GM12878 (cell line): Measurements from ENCODE around the gene ERC2. TPM values are rescaled to one million over a fixed set of nuclear protein-coding genes. Genes with fewer than 3 reads are reported as not detected.

Experiments used
- ATAC-seq: fragments of 200-7000 bp; cut with Tn5 transposase; 3 replicates; pipeline ENCODE4 v1.9.1; 2020; ENCODE audit warnings: mild to moderate bottlenecking, moderate library complexity
- BruUV-seq: library from RNA; stranded (reverse); fragments of 400-500 nt; replicated peaks from 2 replicates; lab custom pipeline; 2021; lab: Mats Ljungman, UMichigan
- CTCF ChIA-PET: fragments of 300-600 bp; sonication (Branson Sonifier 250); formaldehyde crosslinking; extraction: SDS; loops from one replicate; lab custom pipeline; 2021; ENCODE audit warnings: inconsistent platforms; lab: Yijun Ruan, JAX
- POLR2A ChIA-PET: fragments of 350-600 bp; formaldehyde crosslinking; extraction: SDS; loops from one replicate; lab custom pipeline; 2021; ENCODE audit warnings: inconsistent platforms; lab: Charles Lee
- RAD21 ChIA-PET: fragments of 300-600 bp; sonication (Branson Sonifier 250); formaldehyde crosslinking; loops from one replicate; lab custom pipeline; 2023; ENCODE audit warnings: antibody characterized with exemption; ENCODE audit not compliant: unreplicated experiment; lab: Charles Lee
- SMC1A ChIA-PET: fragments of 300-600 bp; sonication (Branson Sonifier 250); formaldehyde crosslinking; loops from one replicate; lab custom pipeline; 2023; ENCODE audit not compliant: unreplicated experiment, uncharacterized antibody; lab: Charles Lee
- DNase-seq: peaks from one replicate; pipeline ENCODE4 v3.0.0-alpha.2; 2011; ENCODE audit warnings: low read depth, low spot score
- FAIRE-seq: peaks from 3 replicates; lab custom pipeline; 2011; peaks lifted over from hg19 to GRCh38; lab: Jason Lieb, UNC
- H2AFZ ChIP-seq: 2 replicates; pipeline ENCODE4 v1.6.0; 2011; ENCODE audit warnings: low read depth, low read length, control low read depth; ENCODE audit not compliant: control insufficient read depth
- H3K27ac ChIP-seq: 2 replicates; pipeline ENCODE4 v1.5.1; 2011; ENCODE audit warnings: control low read depth; ENCODE audit not compliant: control insufficient read depth, insufficient read depth
- H3K27me3 ChIP-seq, 2 experiments: replicated peaks in 1 of 2; 2 replicates each; pipeline versions ENCODE4 v1.6.0 to v1.6.1; 2011; ENCODE audit warnings: low read length in 1 of 2; ENCODE audit not compliant: control insufficient read depth in 2 of 2, insufficient read depth in 2 of 2
- H3K36me3 ChIP-seq, 2 experiments: 2 replicates each; pipeline ENCODE4 v1.5.1; 2011; ENCODE audit warnings: low read length in 1 of 2; ENCODE audit not compliant: control insufficient read depth in 2 of 2, insufficient read depth in 2 of 2
- H3K4me1 ChIP-seq: 2 replicates; pipeline ENCODE4 v1.6.1; 2011; ENCODE audit warnings: mild to moderate bottlenecking, low read length, moderate library complexity, mixed read lengths; ENCODE audit not compliant: control insufficient read depth, insufficient read depth
- H3K4me2 ChIP-seq: 2 replicates; pipeline ENCODE4 v1.6.0; 2011; ENCODE audit warnings: control low read depth; ENCODE audit not compliant: control insufficient read depth, insufficient read depth
- H3K4me3 ChIP-seq: fragments of 200-600 bp; sonication (generic); 2 replicates; pipeline ENCODE4 v1.5.1; 2016
- H3K79me2 ChIP-seq: 2 replicates; pipeline ENCODE4 v1.6.0; 2011; ENCODE audit warnings: low read length; ENCODE audit not compliant: control insufficient read depth, insufficient read depth
- H3K9ac ChIP-seq: 2 replicates; pipeline ENCODE4 v1.8.0; 2011; ENCODE audit warnings: low read length, control low read depth, mixed read lengths; ENCODE audit not compliant: control insufficient read depth, insufficient read depth
- H3K9me3 ChIP-seq: replicated peaks from 3 replicates; pipeline ENCODE4 v1.5.1; 2011; ENCODE audit warnings: mild to moderate bottlenecking, low read length; ENCODE audit not compliant: control insufficient read depth, insufficient read depth
- H4K20me1 ChIP-seq: 2 replicates; pipeline ENCODE4 v1.6.0; 2011; ENCODE audit not compliant: control insufficient read depth, insufficient read depth
- KAT2A ChIP-seq: conservative IDR thresholded peaks from 2 replicates; pipeline ENCODE4 v1.6.1; 2011; ENCODE audit warnings: low read depth, low read length; ENCODE audit not compliant: control insufficient read depth
- NFXL1 ChIP-seq: fragments of 450-650 bp; IDR thresholded peaks from 2 replicates; pipeline ENCODE4 v1.6.1; 2017; ENCODE audit warnings: antibody characterized with exemption, mild to moderate bottlenecking, borderline replicate concordance
- NFYB ChIP-seq: IDR thresholded peaks from 2 replicates; pipeline ENCODE4 v1.6.1; 2011; ENCODE audit warnings: low read depth, mild to moderate bottlenecking, low read length, improper control_type of control experiment, moderate library complexity; ENCODE audit not compliant: insufficient read depth
- PAX8 ChIP-seq: fragments of 450-650 bp; IDR thresholded peaks from 2 replicates; pipeline ENCODE4 v1.6.1; 2017; ENCODE audit warnings: mild to moderate bottlenecking, moderate library complexity
- WGBS: methylation state at CpG from one replicate; pipeline ENCODE4 v1.1.6; 2016; ENCODE audit warnings: low lambda C conversion rate; ENCODE audit not compliant: insufficient replicate concordance, insufficient coverage; ENCODE audit errors: missing lambda C conversion rate; 5-methylcytosine and 5-hydroxymethylcytosine counted together
- in situ Hi-C: fragments of 300-500 bp; cut with MboI; formaldehyde crosslinking; loops from 9 replicates; pipeline ENCODE4 v1.14.3; 2018; ENCODE audit warnings: mixed read lengths
- intact Hi-C: fragments of 100-400 bp; cut with micrococcal nuclease; formaldehyde crosslinking; loops from one replicate; pipeline ENCODE4 v1.14.2; 2022; ENCODE audit not compliant: unreplicated experiment
- polyA plus RNA-seq, 11 experiments: library from polyadenylated mRNA; depleted of rRNA in 4 of 11; unstranded in 6 of 11; stranded (reverse) in 5 of 11; fragments of >200 nt; fragmentation: Nextera tagmentation in 4 of 11; fragmentation: Illumina TruSeq in 1 of 11; extraction: Ambion mirVana in 4 of 11; extraction: Trizol in 1 of 11; gene quantifications; 1 replicate in 1 of 11; 2 replicates in 10 of 11; pipeline versions ENCODE4 v1.2.1 to v1.2.3, GENCODE V29; 2011 to 2016; ENCODE audit warnings: inconsistent platforms in 2 of 11, missing spikeins in 2 of 11, low read depth in 1 of 11
- total RNA-seq, 4 experiments: library from RNA; depleted of rRNA in 3 of 4; stranded (reverse); fragments of >200 nt in 3 of 4; fragmentation: Illumina TruSeq in 1 of 4; extraction: Trizol in 1 of 4; gene quantifications; 2 replicates each; pipeline versions ENCODE4 v1.2.1 to v1.2.3, GENCODE V29; 2013 to 2021
- TF ChIP-seq, protein P1 (sequence below): fragments of 450-650 bp; IDR thresholded peaks from 2 replicates; pipeline ENCODE4 v1.6.1; 2016; ENCODE audit warnings: mild to moderate bottlenecking
- TF ChIP-seq, protein P2 (sequence below): fragments of 450-650 bp; IDR thresholded peaks from 2 replicates; pipeline ENCODE4 v1.6.1; 2016; ENCODE audit warnings: mild to moderate bottlenecking
- TF ChIP-seq, protein P3 (sequence below): IDR thresholded peaks from 2 replicates; pipeline ENCODE4 v1.6.1; 2011; ENCODE audit warnings: borderline replicate concordance, low read depth, mild to moderate bottlenecking, moderate library complexity, low read length; ENCODE audit not compliant: insufficient read depth, poor library complexity, severe bottlenecking
- TF ChIP-seq, protein P4 (sequence below): IDR thresholded peaks from 2 replicates; pipeline ENCODE4 v1.6.1; 2011; ENCODE audit warnings: low read depth, mild to moderate bottlenecking, low read length, moderate library complexity, borderline replicate concordance; ENCODE audit errors: extremely low read depth

ERC2 gene
- total and polyA plus RNA-seq, 10 of the 15 experiments (the other 5 are each of a cell fraction or from before 2014, with no cell fraction given): 0.06 to 1.4 (median 0.12) TPM; not detected in 3

DNA sequence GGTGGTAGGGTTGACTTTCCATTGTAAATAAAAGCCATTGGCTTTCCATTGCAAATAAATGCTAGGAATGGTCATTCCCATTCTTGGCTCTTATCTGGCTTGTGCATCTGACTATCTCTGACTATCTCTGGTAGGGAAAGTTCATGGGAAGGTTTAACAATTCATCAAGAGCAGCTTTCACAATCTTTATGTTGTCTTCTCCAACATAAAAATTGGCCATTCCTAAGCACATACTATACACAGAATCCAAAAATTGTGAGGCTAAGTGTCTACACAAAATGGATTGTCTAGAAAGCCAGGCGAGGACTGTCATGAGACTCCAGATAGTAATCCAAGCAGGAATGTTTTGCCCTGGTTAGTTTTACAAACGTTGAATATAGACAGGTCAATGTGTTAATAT, 926.8 kb downstream of the ERC2 start:
- 0% methylated on average over 2 of the region's 2 CpGs for WGBS
- no peak for TF ChIP-seq NFYB
- TF ChIP-seq, protein P1, sequence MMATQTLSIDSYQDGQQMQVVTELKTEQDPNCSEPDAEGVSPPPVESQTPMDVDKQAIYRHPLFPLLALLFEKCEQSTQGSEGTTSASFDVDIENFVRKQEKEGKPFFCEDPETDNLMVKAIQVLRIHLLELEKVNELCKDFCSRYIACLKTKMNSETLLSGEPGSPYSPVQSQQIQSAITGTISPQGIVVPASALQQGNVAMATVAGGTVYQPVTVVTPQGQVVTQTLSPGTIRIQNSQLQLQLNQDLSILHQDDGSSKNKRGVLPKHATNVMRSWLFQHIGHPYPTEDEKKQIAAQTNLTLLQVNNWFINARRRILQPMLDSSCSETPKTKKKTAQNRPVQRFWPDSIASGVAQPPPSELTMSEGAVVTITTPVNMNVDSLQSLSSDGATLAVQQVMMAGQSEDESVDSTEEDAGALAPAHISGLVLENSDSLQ: no peak
- TF ChIP-seq, protein P2, sequence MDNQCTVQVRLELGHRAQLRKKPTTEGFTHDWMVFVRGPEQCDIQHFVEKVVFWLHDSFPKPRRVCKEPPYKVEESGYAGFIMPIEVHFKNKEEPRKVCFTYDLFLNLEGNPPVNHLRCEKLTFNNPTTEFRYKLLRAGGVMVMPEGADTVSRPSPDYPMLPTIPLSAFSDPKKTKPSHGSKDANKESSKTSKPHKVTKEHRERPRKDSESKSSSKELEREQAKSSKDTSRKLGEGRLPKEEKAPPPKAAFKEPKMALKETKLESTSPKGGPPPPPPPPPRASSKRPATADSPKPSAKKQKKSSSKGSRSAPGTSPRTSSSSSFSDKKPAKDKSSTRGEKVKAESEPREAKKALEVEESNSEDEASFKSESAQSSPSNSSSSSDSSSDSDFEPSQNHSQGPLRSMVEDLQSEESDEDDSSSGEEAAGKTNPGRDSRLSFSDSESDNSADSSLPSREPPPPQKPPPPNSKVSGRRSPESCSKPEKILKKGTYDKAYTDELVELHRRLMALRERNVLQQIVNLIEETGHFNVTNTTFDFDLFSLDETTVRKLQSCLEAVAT: no peak
- TF ChIP-seq, protein P3, sequence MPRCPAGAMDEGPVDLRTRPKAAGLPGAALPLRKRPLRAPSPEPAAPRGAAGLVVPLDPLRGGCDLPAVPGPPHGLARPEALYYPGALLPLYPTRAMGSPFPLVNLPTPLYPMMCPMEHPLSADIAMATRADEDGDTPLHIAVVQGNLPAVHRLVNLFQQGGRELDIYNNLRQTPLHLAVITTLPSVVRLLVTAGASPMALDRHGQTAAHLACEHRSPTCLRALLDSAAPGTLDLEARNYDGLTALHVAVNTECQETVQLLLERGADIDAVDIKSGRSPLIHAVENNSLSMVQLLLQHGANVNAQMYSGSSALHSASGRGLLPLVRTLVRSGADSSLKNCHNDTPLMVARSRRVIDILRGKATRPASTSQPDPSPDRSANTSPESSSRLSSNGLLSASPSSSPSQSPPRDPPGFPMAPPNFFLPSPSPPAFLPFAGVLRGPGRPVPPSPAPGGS: no peak
- no peak for TF ChIP-seq NFXL1
- no peak for TF ChIP-seq PAX8
- TF ChIP-seq, protein P4, sequence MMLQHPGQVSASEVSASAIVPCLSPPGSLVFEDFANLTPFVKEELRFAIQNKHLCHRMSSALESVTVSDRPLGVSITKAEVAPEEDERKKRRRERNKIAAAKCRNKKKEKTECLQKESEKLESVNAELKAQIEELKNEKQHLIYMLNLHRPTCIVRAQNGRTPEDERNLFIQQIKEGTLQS: no peak
- no peak for TF ChIP-seq KAT2A
- TF ChIP-seq, all 136 proteins: peak for 0
- no peak overlapping the region for H3K4me3 ChIP-seq
- FAIRE-seq: no peak
- ATAC-seq: no peak
- H3K36me3 ChIP-seq: no peaks in the 10 kb centered on the region
- H2AFZ ChIP-seq: no peak overlapping the region
- no peak overlapping the region for H3K9ac ChIP-seq
- no peaks in the 10 kb centered on the region for H3K79me2 ChIP-seq
- in situ Hi-C loops (no loop called here), intact Hi-C loops (no loop called here)
- no peaks in the 10 kb centered on the region for H4K20me1 ChIP-seq
- H3K27ac ChIP-seq: no peak overlapping the region
- no peak for DNase-seq
- SMC1A ChIA-PET: no interaction called here
- no peaks in the 10 kb centered on the region for H3K4me1 ChIP-seq
- POLR2A ChIA-PET: no interaction called here
- no TSS peak for BruUV-seq
- no peaks in the 10 kb centered on the region; a peak in 3 of 4 replicates for H3K27me3 ChIP-seq
- CTCF ChIA-PET: no interaction called here
- H3K9me3 ChIP-seq: no peaks in the 10 kb centered on the region
- no peak overlapping the region for H3K4me2 ChIP-seq
- RAD21 ChIA-PET: no interaction called here
